Measurements from ENCODE around the gene HOXD10.

HOXD10 gene

GRCh38 chr2:176123411-176124109 lies 7.0 kb downstream of the HOXD10 start:
- H3K9me3 Mint-ChIP-seq, result no peaks in the 10 kb centered on the region
- CTCF ChIA-PET, result no interaction called here
- H3K4me3 Mint-ChIP-seq, result peak overlapping the region; percentile 37
- peaks cover 11% of the 10 kb centered on the region for H3K4me1 Mint-ChIP-seq
- peaks cover 93% of the 10 kb centered on the region for H3K27me3 Mint-ChIP-seq
- H3K36me3 Mint-ChIP-seq, result peaks cover 6% of the 10 kb centered on the region
- peak overlapping the region; percentile 79 for H3K27ac Mint-ChIP-seq
- no peak for DNase-seq

GRCh38 chr2:176124110-176124946 lies 7.8 kb downstream of the HOXD10 start:
- no peaks in the 10 kb centered on the region for H3K9me3 Mint-ChIP-seq
- peak overlapping the region; percentile 79 for H3K27ac Mint-ChIP-seq
- H3K4me3 Mint-ChIP-seq, result peak overlapping the region; percentile 37
- DNase-seq, result no peak
- peaks cover 5% of the 10 kb centered on the region for H3K36me3 Mint-ChIP-seq
- peaks cover 94% of the 10 kb centered on the region for H3K27me3 Mint-ChIP-seq
- peaks cover 14% of the 10 kb centered on the region for H3K4me1 Mint-ChIP-seq
- CTCF ChIA-PET, result no interaction called here

GRCh38 chr2:176124947-176125771 lies 8.6 kb downstream of the HOXD10 start:
- CTCF ChIA-PET, result interaction anchor here (0.9 to 4.2 kb wide), 5 partner anchors 54 to 1023 kb away, joined by 3 to 25 read pairs (median 3); no protein-coding TSS in a partner anchor
- Mint-ChIP-seq H3K27me3 (peaks cover 95% of the 10 kb centered on the region), H3K36me3 (peaks cover 5% of the 10 kb centered on the region), H3K27ac (peak overlapping the region; percentile 26), H3K4me3 (no peak overlapping the region), H3K9me3 (no peaks in the 10 kb centered on the region), H3K4me1 (peaks cover 14% of the 10 kb centered on the region)
- DNase-seq, result no peak

- H3K4me1 Mint-ChIP-seq, result peaks cover 16% of the 10 kb centered on the region
- H3K4me3 Mint-ChIP-seq, result no peak overlapping the region
- H3K27me3 Mint-ChIP-seq, result peaks cover 95% of the 10 kb centered on the region
- no peaks in the 10 kb centered on the region for H3K9me3 Mint-ChIP-seq
- no peak for DNase-seq
- CTCF ChIA-PET, result interaction anchor here (0.9 to 4.2 kb wide), 6 partner anchors 54 to 1023 kb away, joined by 3 to 25 read pairs (median 3); no protein-coding TSS in a partner anchor
- H3K27ac Mint-ChIP-seq, result peak overlapping the region; percentile 26
- H3K36me3 Mint-ChIP-seq, result peaks cover 5% of the 10 kb centered on the region
These were observed 9.1 kb downstream of the HOXD10 start for GRCh38 chr2:176125772-176126054.

GRCh38 chr2:176126929-176127773 lies 10.6 kb downstream of the HOXD10 start:
- Mint-ChIP-seq H3K4me3 (no peak overlapping the region), H3K36me3 (peaks cover 5% of the 10 kb centered on the region), H3K4me1 (peaks cover 25% of the 10 kb centered on the region), H3K27ac (peak overlapping the region; percentile 82), H3K9me3 (no peaks in the 10 kb centered on the region), H3K27me3 (peaks cover 95% of the 10 kb centered on the region)
- DNase-seq, result peak; percentile 75
- CTCF ChIA-PET, result interaction anchor here (0.5 to 4.2 kb wide), 32 partner anchors 9 to 1034 kb away, joined by 3 to 25 read pairs (median 4); partner anchors contain the start of gene HOXD4

GRCh38 chr2:176127774-176128072 lies 11.1 kb downstream of the HOXD10 start:
- peak overlapping the region; percentile 82 for H3K27ac Mint-ChIP-seq
- no peak overlapping the region for H3K4me3 Mint-ChIP-seq
- CTCF ChIA-PET, result interaction anchor here (0.8 to 4.2 kb wide), 19 partner anchors 12 to 524 kb away, joined by 3 to 25 read pairs (median 4); partner anchors contain the start of gene HOXD4
- no peak for DNase-seq
- H3K36me3 Mint-ChIP-seq, result peaks cover 6% of the 10 kb centered on the region
- H3K9me3 Mint-ChIP-seq, result no peaks in the 10 kb centered on the region
- H3K27me3 Mint-ChIP-seq, result peaks cover 95% of the 10 kb centered on the region
- H3K4me1 Mint-ChIP-seq, result peaks cover 28% of the 10 kb centered on the region

- Mint-ChIP-seq H3K27me3 (peaks cover 95% of the 10 kb centered on the region), H3K4me1 (peaks cover 28% of the 10 kb centered on the region), H3K4me3 (peak overlapping the region; percentile 51)
These were observed 11.8 kb downstream of the HOXD10 start for GRCh38 chr2:176128172-176128981.

GRCh38 chr2:176128982-176129796 lies 12.6 kb downstream of the HOXD10 start, which contains the start of gene HOXD8:
TSS of gene HOXD8 (plus strand) at chr2:176129705. CDS start at chr2:176130367, 662 bp downstream.
- H3K27ac Mint-ChIP-seq, result peak within 1 kb of the TSS; percentile 82
- no peak for DNase-seq
- H3K36me3 Mint-ChIP-seq, result peaks cover 3% of the 10 kb centered on the region
- CTCF ChIA-PET, result interaction anchor here (1.0 to 4.2 kb wide), 4 partner anchors 11 to 523 kb away, joined by 3 to 25 read pairs (median 20); no protein-coding TSS in a partner anchor
- peak within 1 kb of the TSS; percentile 56 for H3K4me3 Mint-ChIP-seq
- H3K27me3 Mint-ChIP-seq, result peaks cover 95% of the 10 kb centered on the region
- H3K4me1 Mint-ChIP-seq, result peaks cover 26% of the 10 kb centered on the region
- no peaks in the 10 kb centered on the region for H3K9me3 Mint-ChIP-seq

More at GRCh38 chr2:176128172-176128981, 11.8 kb downstream of the HOXD10 start:
- CTCF ChIA-PET, result interaction anchor here (0.9 to 4.2 kb wide), 11 partner anchors 11 to 523 kb away, joined by 3 to 25 read pairs (median 8); partner anchors contain the start of gene HOXD4
- H3K36me3 Mint-ChIP-seq, result peaks cover 6% of the 10 kb centered on the region
- H3K27ac Mint-ChIP-seq, result peak overlapping the region; percentile 82
- H3K9me3 Mint-ChIP-seq, result no peaks in the 10 kb centered on the region
- DNase-seq, result no peak

- Mint-ChIP-seq H3K36me3 (peaks cover 3% of the 10 kb centered on the region), H3K4me3 (no peak overlapping the region), H3K9me3 (no peaks in the 10 kb centered on the region), H3K4me1 (peaks cover 26% of the 10 kb centered on the region), H3K27me3 (peaks cover 95% of the 10 kb centered on the region), H3K27ac (no peak overlapping the region)
- DNase-seq, result no peak
- CTCF ChIA-PET, result no interaction called here
These were observed 13.2 kb downstream of the HOXD10 start for GRCh38 chr2:176129813-176130146.

- Mint-ChIP-seq H3K9me3 (no peaks in the 10 kb centered on the region), H3K4me1 (peaks cover 27% of the 10 kb centered on the region), H3K4me3 (peak overlapping the region; percentile 56), H3K27me3 (peaks cover 95% of the 10 kb centered on the region), H3K27ac (peak overlapping the region; percentile 85), H3K36me3 (peaks cover 3% of the 10 kb centered on the region)
- DNase-seq, result no peak
- CTCF ChIA-PET, result interaction anchor here (1.0 to 2.0 kb wide), 5 partner anchors 9 to 1018 kb away, joined by 4 to 9 read pairs (median 5); partner anchors contain the start of gene HOXD9
These were observed 13.8 kb downstream of the HOXD10 start for GRCh38 chr2:176130147-176130956.

All from activated naive CD4-positive, alpha-beta T cell treated with anti-CD3 and anti-CD28 coated beads, Interleukin-2, amount 10 ng/mL, durations not matched to agents 7 days and 5 days (primary cell).